Breast epithelium (tissue), 4 donors: ENCODE measurements around the gene ZG16B. TPM values are rescaled to one million over a fixed set of nuclear protein-coding genes. Genes with fewer than 3 reads are reported as not detected.

Source experiments
- DNase-seq, 2 donors: peaks; one replicate each; pipeline ENCODE4 v3.0.0-alpha.2; 2019; ENCODE audit warnings: low spot score in 2 of 2
- H3K27ac ChIP-seq, 2 donors: fragments of 200-600 bp; sonication (generic) in 1 of 2; one replicate each; pipeline ENCODE4 v1.5.1; 2016 to 2019; ENCODE audit warnings: mild to moderate bottlenecking in 1 of 2
- H3K27me3 ChIP-seq, 2 donors: fragments of 200-600 bp; sonication (generic) in 1 of 2; one replicate each; pipeline versions ENCODE4 v1.5.1 to v1.6.0; 2017 to 2019; ENCODE audit warnings: control low read depth in 1 of 2, mild to moderate bottlenecking in 1 of 2
- H3K36me3 ChIP-seq: fragments of 200-600 bp; one replicate; pipeline ENCODE4 v1.5.1; 2019
- H3K4me1 ChIP-seq, 2 donors: fragments of 200-600 bp; sonication (generic); one replicate each; pipeline ENCODE4 v1.5.1; 2016 to 2019; ENCODE audit warnings: control low read depth in 1 of 2
- H3K4me3 ChIP-seq, 3 donors: fragments of 200-600 bp; sonication (generic); 1 replicate in 2 of 3; 2 replicates in 1 of 3; pipeline ENCODE4 v1.5.1; 2016 to 2019; ENCODE audit warnings: mild to moderate bottlenecking in 3 of 3, moderate library complexity in 2 of 3
- H3K9me3 ChIP-seq, 2 donors: fragments of 200-600 bp; sonication (generic) in 1 of 2; one replicate each; pipeline ENCODE4 v1.5.1; 2016 to 2019; ENCODE audit warnings: control low read depth in 1 of 2
- CTCF ChIP-seq, 3 donors: fragments of 450-650 bp; IDR thresholded peaks; one replicate each; pipeline ENCODE4 v1.5.1; 2016 to 2017; ENCODE audit warnings: antibody characterized with exemption in 3 of 3, mild to moderate bottlenecking in 3 of 3, moderate library complexity in 3 of 3
- POLR2A ChIP-seq: fragments of 450-650 bp; IDR thresholded peaks from one replicate; pipeline ENCODE4 v1.6.1; 2016; ENCODE audit warnings: antibody characterized with exemption, mild to moderate bottlenecking, moderate library complexity
- POLR2AphosphoS5 ChIP-seq, 3 donors: sonication (generic); formaldehyde crosslinking; IDR thresholded peaks; one replicate each; pipeline ENCODE4 v1.6.1; 2017; ENCODE audit warnings: antibody characterized with exemption in 3 of 3
- intact Hi-C: fragments of 100-400 bp; cut with DNase I; formaldehyde crosslinking; loops from one replicate; pipeline ENCODE4 v1.15.1; 2023; ENCODE audit warnings: low total_unique reads
- total RNA-seq, 3 donors: library from RNA; depleted of rRNA; stranded (reverse); fragments of >200 nt; gene quantifications; one replicate each; pipeline ENCODE4 v1.1.0, GENCODE V29; 2016

Gene ZG16B
- total RNA-seq, 3 donors from 2014 or later: 24.6 to 46.5 TPM; not detected in 1

GRCh38 chr16:2799205-2799858, 30.8 kb upstream of the ZG16B start:
- Histone ChIP-seq H3K36me3 (no peaks in the 10 kb centered on the region), H3K4me3 (no peak overlapping the region), H3K4me1 (no peaks in the 10 kb centered on the region), H3K27ac (no peak overlapping the region), H3K27me3 (peaks cover 0 to 15% of the 10 kb centered on the region in 2 donors), H3K9me3 (peaks cover 5 to 8% of the 10 kb centered on the region in 2 donors)
- no peak for DNase-seq
- intact Hi-C loops: no loop called here
- TF ChIP-seq POLR2AphosphoS5 (IDR thresholded peaks at IDR 0.05): no peak
- no peak for TF ChIP-seq POLR2A
- no peak for TF ChIP-seq CTCF (IDR thresholded peaks at IDR 0.05)

DNA sequence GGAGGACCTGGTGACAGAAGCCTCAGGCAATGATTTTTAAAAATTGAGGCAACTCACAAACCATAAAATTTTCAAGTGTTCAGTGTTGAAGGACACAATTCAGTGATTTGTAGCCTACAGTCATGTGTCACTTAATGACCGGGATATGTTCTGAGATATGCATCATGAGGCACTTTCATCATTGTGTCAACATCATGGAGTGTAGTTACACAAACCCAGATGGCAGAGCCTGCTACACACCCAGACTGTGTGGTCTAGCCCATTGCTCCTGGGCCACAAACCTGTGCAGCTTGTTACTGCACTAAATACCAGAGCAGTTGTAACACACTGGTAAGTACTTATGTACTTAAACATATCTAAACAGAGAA, 30.3 kb upstream of the ZG16B start:
- Histone ChIP-seq H3K36me3 (no peaks in the 10 kb centered on the region), H3K9me3 (peaks cover 9 to 11% of the 10 kb centered on the region in 2 donors), H3K4me1 (no peaks in the 10 kb centered on the region), H3K27ac (no peak overlapping the region), H3K4me3 (no peak overlapping the region), H3K27me3 (peaks cover 0 to 15% of the 10 kb centered on the region in 2 donors)
- DNase-seq: no peak
- TF ChIP-seq POLR2AphosphoS5 (IDR thresholded peaks at IDR 0.05) (no peak), POLR2A (no peak), CTCF (IDR thresholded peaks at IDR 0.05) (no peak)
- intact Hi-C loops: no loop called here

- peaks cover 9 to 12% of the 10 kb centered on the region in 2 donors for H3K9me3 ChIP-seq
- TF ChIP-seq CTCF (IDR thresholded peaks at IDR 0.05): no peak
- TF ChIP-seq POLR2A: no peak
- no peak for TF ChIP-seq POLR2AphosphoS5 (IDR thresholded peaks at IDR 0.05)
- H3K4me3 ChIP-seq: no peak overlapping the region
- DNase-seq: no peak
- intact Hi-C loops: no loop called here
- no peaks in the 10 kb centered on the region for H3K4me1 ChIP-seq
- no peak overlapping the region for H3K27ac ChIP-seq
- H3K27me3 ChIP-seq: peaks cover 0 to 9% of the 10 kb centered on the region in 2 donors
- H3K36me3 ChIP-seq: no peaks in the 10 kb centered on the region
Observed at GRCh38 chr16:2803545-2804195, 26.4 kb upstream of the ZG16B start.

GRCh38 chr16:2804728-2805127, 25.4 kb upstream of the ZG16B start:
- Histone ChIP-seq H3K36me3 (no peaks in the 10 kb centered on the region), H3K9me3 (peaks cover 9 to 12% of the 10 kb centered on the region in 2 donors), H3K4me1 (no peaks in the 10 kb centered on the region), H3K27ac (no peak overlapping the region), H3K4me3 (no peak overlapping the region), H3K27me3 (no peaks in the 10 kb centered on the region)
- TF ChIP-seq POLR2A (no peak), CTCF (IDR thresholded peaks at IDR 0.05) (no peak), POLR2AphosphoS5 (IDR thresholded peaks at IDR 0.05) (no peak)
- no peak for DNase-seq
- intact Hi-C loops: no loop called here

DNA sequence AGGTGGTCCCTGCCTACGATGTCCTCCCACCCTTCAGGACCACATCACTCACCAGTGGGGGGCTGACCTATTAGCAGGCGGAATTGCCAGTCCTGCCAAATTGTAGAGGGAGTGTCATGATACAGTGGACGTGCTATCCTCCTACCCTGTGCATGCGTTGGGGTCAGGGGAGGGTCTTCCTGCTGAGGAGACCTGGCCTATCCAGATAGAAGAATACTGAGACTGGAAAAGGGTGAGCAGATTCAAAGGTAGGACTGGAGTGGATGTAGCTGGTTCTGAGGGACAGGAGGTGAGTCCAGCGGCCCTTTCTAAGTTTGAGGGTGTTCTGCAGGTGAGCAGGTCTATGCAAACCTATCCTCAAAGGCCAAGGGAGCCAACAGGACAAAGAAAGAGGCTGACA, 23.8 kb upstream of the ZG16B start:
- no peak overlapping the region for H3K27ac ChIP-seq
- intact Hi-C loops: no loop called here
- no peak overlapping the region for H3K4me3 ChIP-seq
- DNase-seq: no peak
- H3K4me1 ChIP-seq: no peaks in the 10 kb centered on the region
- TF ChIP-seq POLR2AphosphoS5 (IDR thresholded peaks at IDR 0.05) (no peak), CTCF (IDR thresholded peaks at IDR 0.05) (no peak), POLR2A (no peak)
- H3K27me3 ChIP-seq: peaks cover 0 to 3% of the 10 kb centered on the region in 2 donors
- H3K36me3 ChIP-seq: no peaks in the 10 kb centered on the region
- H3K9me3 ChIP-seq: peaks cover 9 to 12% of the 10 kb centered on the region in 2 donors
